Heart left ventricle (tissue), 13 donors: ENCODE data around the gene DGCR6L.
"Not testable (repeated sequence)": the region's sequence is repeated elsewhere in the genome, so short reads cannot be mapped to it uniquely, and the experiment has no call there.

Experiments
- CTCF ChIP-seq, 12 donors: fragments of 200-600 bp; sonication (generic) in 4 of 12; IDR thresholded peaks; one replicate each; pipeline versions ENCODE4 v1.5.0 to v1.8.0; 2018 to 2022; ENCODE audit warnings: antibody characterized with exemption in 12 of 12, mild to moderate bottlenecking in 5 of 12
- POLR2A ChIP-seq, 2 donors: fragments of 450-650 bp; IDR thresholded peaks; one replicate each; pipeline ENCODE4 v1.6.1; 2017; ENCODE audit warnings: antibody characterized with exemption in 2 of 2, mild to moderate bottlenecking in 2 of 2, moderate library complexity in 2 of 2
- donor health status: ischemic (EF 13 %, LVEDD 7.1; RV severe dilation, severe dysfunction).
- donor health status: DM: no; HTN: yes; CAD: no.
- donor health status: DM: no; HTN: no; CAD: no.
- donor health status: ischemic (EF 25% LVEDD 6.9; RV normal size, moderate dysfunction).
- donor health status: ischemic (EF 25% LVEDD 5.7; RV mildly dilated, moderate dysfunction).
- donor health status: ischemic (EF 35%, LVEDD 5.7; RV mildly dilated, moderate dysfunction).
- donor health status: nonischemic (EF 11% LVEDD 7.7; RV severe dilation, severe dysfunction).
- donor health status: DM: yes; HTN: yes; CAD: no.
- donor health status: PGD.
- donor health status: ischemic (EF 29% LVEDD 5.4; RV normal size, mild dysfunction).
- donor health status: nonischemic (EF 23%, LVEDD 6.1; RV moderate dilation, normal function).

DNA sequence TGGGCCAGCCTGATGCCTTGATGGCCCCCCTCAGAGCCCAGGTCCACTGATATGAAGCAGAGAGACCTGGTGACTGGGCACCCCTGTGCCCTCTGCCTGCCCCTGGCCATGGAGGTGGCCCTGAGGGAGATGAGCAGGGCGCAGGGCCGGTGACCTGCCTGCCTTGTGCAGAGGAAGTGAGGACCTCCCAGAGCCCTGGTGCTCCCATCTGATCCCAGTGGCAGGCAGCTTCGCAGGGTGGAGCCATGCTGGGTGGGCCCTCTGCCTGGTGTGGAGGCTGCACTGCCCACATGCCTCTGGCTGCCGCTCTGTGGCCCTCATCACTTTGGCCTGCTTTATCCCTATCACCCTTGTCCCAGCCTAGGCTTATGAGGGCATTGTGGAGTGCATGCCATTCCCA is 50.7 kb downstream of the DGCR6L start:
- not testable (repeated sequence) for TF ChIP-seq CTCF, POLR2A (IDR thresholded peaks at IDR 0.05)
